Fibroblast of skin of left quadriceps (primary cell): ENCODE measurements around the gene POLR2B.
A peak's percentile ranks its signal among the peaks of the same experiment; 100 is the strongest.
"Not testable (repeated sequence)": the region's sequence is repeated elsewhere in the genome, so short reads cannot be mapped to it uniquely, and the experiment has no call there.

ENCODE experiments used
- DNase-seq, 2 experiments: peaks; one replicate each; pipeline ENCODE4 v3.0.0-alpha.2; 2013; ENCODE audit warnings: low read depth in 2 of 2

POLR2B gene

DNA sequence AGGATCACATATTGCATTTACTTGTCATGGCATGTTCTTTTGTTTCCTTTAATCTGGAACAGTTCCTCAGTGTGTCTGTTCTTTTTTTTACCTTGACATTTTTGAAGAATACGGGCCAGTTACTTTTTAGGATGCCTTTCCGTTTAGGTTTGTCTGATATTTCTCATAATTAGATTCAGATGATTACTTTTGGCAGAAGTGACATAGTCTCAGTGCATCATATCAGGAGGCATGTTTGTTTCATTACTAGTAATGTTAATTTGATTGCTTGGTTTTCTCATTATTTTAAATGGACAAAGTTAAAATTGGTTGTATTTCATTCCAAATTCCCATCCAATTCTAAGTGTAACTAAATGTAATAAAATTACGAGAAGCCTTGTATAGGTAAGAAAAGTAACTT lies 8.3 kb downstream of the POLR2B start:
- DNase-seq: no peak

DNA sequence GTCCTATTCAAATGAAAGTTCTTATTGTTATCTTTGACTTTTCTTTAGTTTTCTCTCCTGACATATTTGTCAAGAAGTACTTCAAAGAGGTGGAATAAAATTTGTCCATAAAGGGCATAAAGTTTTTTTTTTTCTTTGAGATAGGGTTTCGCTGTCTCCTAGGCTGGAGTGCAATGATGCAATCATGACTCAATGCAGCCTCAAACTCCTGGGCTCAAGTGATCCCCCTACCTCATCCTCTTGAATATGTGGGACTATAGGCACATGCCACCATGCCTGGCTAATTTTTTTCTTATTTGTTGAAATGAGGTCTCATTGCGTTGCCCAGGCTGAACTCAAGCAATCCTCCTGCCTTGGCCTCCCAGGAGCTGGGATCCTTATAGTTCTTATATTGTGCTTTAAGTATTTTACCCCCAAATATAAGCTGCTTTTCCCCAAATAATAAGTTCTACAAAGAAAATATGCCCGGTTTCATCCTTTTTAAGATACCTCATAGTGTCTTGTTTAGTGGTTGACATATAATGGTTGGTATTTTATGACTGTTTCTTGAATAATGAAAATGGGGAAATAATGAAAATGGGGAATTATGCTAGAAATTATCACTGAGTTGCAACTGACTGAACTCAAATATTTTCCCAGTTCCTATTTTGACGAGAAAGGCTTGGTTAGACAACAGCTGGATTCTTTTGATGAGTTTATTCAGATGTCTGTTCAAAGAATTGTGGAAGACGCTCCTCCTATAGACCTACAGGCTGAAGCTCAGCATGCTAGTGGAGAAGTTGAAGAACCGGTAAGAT lies 11.6 kb downstream of the POLR2B start:
- peak; percentile 11 to 14 for DNase-seq

DNA sequence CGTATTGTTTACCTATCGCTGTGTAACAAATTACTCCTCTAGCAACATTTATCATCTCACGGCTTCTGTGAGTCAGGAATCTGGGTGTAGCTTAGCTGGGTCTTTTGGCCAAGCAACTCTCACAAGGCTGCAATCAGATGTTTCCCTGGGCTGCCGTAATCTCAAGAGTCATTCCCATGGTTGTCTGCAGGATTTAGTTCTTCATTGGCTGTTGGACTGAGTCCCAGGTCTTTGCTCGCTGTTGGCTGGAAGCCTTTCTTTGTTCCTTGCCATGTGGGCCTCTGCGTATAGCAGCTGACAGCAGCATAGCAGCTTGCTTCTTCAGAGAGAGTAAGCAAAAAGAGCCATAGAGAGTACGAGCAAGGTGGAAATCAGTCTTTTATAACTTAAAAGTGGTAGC lies 16.8 kb downstream of the POLR2B start:
- DNase-seq: peak; percentile 73 to 79

DNA sequence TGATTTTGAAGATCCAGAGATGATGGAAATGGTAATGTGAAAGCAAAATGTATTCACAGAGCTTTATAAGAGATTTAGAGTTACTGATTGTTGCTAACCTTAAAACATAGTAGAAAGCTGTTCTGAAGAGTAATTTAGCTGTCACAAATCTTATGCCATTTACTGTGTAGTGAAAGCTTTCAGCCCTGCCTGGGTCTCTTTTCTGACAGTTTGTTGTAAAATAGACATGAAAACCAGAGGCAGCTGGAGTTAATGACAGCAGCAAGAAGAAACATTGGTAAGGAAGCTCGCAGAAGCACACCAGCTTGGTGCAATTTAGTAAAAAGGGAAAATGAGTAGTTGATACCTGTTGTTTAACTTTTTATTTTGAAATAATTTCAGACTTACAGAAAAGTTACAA lies 21.1 kb downstream of the POLR2B start:
- DNase-seq: no peak

DNA sequence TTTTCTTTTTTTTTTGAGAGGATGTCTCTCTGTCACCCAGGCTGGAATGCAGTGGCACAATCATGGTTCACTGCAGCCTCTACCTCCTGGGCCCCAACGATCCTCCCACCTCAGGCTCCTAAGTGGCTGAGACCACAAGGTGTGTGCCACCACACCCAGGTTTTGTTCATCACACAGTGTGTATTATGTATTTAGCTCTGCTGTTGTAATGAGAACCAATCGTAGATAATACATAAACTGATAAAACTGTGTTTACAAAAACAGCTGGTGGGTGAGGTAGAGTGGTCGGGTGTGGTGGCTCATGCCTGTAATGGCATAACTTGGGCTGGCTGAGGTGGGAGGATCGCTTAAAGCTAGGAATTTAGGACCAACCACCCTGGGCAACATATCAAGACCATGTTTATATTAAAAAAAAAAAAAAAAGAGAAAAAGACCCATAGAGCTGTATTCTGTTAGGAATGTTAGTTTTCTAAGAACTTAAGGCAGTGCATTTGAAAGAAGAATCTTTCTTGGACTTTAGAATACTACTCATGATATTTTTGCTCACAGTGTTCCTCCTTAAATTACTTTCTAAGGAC lies 34.9 kb downstream of the POLR2B start:
- no peak for DNase-seq

DNA sequence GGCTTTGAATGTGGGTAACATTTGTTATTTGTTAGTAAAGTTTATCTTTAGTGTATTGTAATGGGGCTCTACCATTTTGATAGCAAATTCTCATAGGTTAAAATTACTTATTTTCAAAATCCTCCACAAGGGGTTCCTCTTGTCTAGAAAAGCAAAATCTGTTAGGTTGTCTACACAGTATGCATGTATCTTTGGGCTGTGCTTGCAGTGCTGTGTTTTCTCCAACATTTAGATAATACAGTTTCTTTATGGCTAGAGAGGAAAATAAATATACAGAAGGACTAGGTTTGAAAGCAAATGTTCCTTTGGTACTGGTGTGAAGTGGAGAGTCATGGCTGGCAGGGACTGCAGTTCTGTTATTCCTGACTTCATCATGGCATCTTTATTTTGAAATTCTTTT lies 40.3 kb downstream of the POLR2B start:
- no peak for DNase-seq

DNA sequence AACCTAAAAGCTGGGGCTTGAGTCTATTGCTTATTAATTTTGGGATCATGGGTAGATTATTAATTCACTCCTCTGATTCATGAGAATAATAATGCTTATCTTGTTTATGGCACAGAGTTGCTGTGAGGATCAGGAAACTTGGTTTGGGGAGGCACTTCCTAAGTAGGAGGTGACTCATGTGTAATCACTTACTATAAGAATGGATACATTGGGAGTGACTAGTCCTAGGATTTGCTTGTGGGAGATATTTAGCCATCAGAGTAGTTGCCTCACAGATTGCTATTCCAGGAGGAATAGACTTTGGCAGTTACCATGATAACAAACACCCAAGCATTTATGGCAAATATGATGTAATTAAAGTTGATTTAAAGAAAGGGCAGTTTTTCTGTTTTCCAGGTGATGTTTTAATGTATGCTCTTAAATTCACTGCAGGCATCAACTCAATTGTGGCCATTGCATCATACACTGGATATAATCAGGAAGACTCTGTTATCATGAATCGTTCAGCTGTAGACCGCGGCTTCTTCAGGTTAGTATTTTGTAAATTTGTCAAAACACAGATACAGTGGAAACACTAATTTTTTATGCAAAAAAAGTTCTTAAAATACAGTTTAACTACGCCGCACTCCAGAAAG lies 41.9 kb downstream of the POLR2B start:
- peak; percentile 64 to 66 for DNase-seq

DNA sequence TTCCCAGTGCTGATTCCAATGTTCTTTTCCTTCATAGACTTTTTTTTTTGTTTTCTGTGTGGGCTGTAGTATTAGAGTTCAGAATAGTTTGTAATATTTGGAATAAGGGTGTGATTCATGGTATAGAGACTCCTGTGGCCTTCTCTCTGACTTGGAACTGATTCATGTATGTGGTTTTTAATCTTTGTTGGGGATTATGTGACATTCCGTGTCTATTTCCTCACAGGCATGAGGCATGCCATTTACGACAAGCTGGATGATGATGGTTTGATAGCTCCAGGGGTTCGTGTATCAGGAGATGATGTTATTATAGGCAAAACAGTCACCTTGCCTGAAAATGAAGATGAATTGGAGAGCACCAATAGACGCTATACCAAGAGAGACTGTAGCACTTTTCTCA lies 44.4 kb downstream of the POLR2B start:
- DNase-seq: peak; percentile 86 to 88

DNA sequence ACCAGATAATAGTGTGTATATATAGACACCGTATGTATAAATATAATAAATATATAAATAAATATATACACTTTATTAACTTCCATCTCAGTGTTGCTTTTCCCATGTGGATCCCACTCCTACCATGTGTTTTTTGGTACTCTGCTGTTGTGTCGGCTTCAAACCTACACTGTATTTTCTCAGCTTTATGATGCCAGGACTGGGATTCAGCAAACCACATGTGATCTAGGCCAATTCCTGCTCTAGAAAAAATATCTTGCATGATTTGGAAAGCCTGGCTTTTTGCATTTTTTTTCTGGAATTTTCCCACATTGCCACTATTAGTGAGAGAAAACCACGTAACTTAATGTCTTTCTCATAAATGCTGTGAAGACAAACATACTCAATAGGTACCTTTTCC lies 55.8 kb downstream of the POLR2B start:
- no peak for DNase-seq

DNA sequence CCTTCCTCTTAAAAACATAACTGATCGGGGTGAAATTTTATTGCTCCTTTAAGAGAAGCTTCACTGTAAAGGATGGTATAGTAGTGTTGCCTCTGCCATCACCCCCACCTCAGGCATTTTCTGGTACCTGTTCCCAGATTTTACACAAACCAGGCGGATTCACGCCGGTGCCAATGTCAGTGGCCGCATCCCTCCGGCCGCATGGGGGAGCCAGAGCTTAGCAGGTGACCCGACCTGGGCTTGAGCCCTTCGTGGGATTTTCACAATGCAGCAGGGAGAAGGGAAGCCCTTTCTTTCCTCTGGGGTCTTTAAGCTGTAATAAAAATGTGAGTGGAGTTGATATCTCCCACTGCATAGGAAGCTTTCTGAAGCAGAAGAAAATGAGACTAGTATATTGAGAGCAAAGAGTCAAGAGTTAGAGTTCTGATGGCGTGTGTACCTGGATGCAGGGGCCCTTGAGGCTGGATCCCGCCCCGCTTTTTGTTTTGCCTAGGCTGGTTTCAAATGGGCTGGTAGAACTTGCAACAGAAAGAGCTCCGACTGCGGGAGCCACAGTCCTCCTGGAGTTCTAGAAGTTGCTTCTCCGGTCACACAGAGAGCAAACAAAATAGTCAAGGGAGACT lies 59.4 kb downstream of the POLR2B start:
- DNase-seq: no peak

DNA sequence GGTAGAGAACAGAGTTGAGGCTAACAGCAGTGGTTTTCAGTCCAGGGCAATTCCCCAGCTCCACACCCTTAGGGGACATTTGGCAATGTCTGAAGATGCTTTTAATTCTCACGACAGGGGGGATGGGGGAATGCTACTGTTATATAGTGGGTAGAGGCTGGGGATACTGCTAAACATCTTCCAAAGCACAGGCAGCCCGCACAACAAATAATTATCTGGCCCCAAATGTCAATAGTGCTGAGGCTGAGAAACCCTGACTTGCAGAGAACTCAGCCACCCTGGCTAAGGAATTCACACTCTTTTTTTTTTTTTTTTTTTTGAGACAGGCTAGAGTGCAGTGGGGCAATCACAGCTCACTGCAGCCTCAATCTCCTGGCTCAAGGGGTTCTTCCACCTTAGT lies 60.6 kb downstream of the POLR2B start:
- no peak for DNase-seq

DNA sequence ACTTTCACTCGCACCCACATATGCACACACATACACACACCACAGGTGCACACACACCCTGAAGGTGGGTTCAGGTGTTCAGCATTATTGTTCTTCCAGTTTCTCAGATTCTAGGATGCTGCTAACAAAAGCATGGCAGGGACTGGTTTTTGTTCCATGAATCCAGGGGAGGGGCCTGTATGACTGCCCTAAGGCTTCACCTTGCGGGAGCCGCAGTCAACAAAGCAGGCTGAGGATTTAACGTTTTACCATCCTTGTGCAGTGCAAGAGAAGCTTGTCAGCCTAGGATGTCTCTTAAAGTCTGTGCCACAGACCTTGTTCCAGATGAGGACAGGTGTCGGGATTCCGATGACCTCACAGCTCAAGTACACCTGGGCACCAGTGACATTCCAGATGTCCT lies 61.8 kb downstream of the POLR2B start:
- no peak for DNase-seq

DNA sequence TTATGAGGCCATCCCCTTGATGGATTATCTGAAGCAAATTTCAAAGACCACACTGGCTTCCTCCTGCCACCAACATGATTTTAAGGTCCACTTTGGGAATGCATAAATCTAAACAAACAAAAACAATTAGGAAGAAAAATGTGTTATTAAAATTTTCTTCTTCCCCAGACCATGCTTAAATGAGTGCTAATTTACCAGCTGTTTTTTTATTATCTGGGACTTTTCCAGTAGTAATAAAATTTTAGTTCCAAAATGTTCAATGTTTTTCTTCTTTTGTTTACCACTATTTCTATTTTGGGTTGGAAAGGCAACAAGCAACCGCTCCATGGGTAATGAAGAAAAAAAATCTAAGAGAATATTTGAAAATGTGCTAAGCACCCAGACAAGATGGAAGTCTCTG lies 62.3 kb downstream of the POLR2B start:
- no peak for DNase-seq

DNA sequence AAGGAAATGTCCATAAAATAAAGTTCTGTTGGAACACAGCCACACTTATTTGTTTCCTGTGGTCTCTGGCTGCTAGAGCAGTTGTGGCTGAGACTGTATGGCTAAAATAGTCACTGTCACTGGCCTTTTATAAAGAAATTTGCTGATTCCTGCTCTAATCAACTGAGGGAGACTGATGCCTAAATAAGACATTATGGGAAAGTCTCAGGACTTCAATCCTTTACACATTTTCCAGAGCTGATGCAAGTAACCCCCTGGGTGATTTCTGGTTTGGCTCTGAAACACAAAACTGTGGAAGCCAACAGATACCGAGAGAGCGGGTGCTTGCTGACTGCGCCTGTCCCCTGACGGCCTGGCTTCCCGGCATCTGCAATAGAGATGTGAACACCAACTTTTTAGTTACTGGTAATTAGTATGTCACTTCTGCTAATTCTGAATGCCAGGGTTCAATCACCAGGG lies 64.0 kb downstream of the POLR2B start:
- DNase-seq: peak; percentile 33 to 37

DNA sequence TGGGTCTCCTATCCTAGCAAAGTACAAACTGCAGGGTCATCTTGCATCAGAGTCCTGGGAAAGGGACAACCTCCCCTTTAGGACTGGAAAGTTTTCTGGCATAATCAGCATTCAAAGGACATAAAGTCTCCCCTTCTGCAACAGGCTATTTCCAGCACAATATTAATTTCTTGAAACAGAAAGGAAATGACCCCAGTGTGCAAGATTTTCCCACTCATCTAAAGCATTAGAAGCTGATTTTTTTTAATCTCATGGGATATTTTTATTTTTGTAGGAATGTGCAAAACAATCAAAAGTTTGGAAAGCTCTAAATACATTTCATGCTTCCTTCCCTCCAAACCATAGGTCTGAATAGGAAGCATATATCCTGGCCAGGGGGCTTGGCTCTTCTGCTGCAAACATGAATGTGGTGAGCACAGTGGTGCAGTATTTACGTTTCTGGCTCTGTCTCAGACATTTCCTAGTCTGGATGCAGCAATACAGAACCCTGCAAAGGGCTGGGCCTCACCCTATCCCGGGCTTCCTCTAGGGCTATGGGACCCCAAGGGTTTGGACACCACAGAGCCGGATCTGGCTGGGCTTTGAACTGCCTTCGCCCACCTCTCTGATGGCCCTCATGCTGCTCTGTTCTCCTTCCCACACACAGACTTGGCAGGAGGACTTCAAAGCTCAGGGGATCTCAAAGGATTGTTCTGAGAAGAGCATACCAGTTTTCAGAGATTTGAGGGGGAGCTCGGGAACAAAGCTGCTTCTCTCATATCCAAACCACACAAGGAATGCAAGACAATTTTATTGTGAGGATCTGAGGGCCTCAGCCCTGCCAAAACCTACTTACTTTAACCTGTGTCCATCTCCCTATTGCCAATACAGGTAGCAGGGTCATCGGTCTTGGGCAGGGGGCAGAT lies 64.9 kb downstream of the POLR2B start:
- peak; percentile 85 to 87 for DNase-seq

DNA sequence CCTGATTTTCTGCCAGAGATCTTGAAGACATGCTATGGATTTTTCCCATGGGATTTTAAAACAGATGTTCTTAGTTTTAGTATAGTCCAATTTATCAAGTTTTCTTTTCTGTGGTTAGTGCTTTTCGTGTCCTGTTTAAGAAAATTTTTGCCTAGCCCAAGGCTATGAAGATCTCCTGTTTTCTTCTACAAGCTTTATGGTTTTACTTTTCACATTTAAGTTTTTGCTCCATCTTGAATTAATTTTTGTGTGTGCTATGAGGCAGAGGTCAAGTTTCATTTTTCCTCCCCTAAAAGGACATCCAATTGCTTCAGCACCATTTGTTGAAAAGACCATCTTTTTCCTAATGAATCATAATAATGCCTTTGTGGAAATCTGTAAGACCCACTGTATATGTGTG lies 65.6 kb downstream of the POLR2B start:
- peak; percentile 91 to 94 for DNase-seq

DNA sequence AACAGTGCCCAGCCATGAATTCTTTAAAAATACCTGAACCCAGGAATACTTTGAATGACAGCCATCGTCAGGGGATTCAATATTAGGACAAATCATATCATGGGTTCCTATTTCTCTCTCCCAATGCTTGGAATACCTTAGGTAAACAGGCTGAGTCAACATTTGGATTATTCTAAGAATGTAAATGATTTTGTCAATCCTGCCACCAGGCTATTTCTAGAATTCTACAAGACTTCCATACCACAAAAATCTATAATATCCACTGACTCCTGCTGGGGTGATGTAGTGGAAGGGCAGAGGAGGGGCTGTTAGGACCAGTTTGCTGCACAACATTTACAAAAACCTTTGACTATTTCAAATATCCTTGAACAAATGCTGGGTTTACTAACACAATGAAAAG lies 66.3 kb downstream of the POLR2B start:
- DNase-seq: peak; percentile 82 to 83

DNA sequence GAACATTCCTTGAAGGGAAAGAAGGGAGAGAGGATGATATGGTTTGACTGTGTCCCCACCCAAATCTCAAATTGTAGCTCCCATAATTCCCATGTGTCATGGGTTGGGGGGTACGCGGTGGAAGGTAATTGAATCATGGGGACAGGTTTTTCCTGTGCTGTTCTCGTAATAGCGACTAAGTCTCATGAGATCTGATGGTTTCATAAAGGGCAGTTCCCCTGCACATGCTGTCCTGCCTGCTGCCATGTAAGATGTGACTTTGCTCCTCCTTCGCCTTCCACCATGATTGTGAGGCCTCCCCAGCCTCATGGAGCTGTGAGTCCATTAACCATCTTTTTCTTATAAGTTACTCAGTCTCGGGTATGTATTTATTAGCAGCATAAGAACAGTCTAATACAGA lies 68.3 kb downstream of the POLR2B start:
- DNase-seq: not testable (repeated sequence)

DNA sequence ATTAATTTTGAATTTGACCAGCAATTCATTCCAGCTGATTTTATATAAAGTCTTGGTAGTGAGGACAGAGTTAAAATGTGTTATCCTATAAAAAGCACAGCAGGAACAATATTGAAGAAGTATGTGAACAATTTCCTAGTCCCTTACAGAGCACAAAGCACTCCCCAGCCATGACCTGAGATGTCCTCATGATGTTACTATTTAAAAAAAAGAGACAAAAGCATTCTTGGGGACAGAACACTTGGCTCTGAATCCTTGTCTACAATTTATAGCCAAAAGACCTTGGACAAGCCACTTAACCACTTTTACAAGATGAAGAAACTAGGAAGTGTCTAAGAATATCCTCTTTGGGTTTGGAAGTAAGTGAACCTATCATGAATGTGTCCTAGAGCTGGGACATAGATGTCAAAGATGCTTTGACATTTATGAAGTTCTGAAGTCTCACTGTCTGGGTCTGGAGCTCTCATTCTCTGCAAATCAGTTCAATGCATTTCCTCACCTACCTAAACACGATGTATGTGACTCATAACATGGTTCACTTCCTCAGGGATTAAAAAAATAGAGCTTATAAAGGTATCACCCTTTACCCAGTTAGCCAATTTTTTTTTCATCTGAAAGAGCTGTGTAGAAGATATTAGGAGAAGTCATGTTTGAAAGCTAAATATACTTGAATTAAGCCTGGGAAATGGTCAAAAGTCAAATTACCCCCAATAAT lies 70.1 kb downstream of the POLR2B start:
- no peak for DNase-seq

DNA sequence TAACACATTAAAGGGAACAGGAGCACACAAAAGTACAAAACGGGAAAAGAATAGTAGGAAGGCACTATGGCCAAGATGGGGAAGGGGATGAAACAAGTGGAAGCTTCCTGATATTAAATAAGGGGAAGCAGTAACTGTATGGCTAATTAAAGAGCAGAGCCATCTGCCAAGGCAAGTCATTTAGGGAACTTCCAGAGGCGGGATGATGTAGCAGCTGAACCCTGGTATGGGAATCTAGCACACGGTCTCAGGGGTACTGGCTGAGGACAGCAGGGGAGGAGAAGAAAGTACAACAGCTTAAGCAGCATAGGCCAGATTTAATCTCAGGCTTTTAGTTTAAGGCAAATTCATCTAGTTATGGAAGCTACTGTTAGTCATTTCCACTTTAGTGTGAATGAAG lies 72.4 kb downstream of the POLR2B start:
- no peak for DNase-seq

DNA sequence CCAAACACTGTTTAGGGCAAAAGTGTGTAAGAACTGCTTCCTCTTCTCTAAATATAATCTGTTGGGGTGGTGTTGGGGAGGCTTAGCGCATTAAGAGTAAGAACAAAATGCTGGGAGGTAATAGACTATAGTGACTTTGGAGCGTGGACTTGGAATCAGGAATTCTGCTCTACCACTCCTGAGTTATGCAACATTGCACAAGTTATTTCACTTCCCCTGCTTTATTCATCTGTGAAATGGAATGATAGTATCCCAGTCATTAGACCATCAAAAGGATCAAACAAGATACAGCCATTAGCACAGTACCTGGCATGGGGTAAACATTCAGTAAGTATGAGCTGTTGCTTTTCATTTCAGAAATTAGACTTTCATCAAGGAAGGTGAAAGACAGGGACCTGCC lies 72.8 kb downstream of the POLR2B start:
- no peak for DNase-seq
